HepG2 (cell line): ENCODE data around the gene CACNA1H. TPM values are rescaled to one million over a fixed set of nuclear protein-coding genes. Genes with fewer than 3 reads are reported as not detected.

Source experiments
- ATAC-seq: fragments of 200-7000 bp; cut with Tn5 transposase; 3 replicates; pipeline ENCODE4 v1.9.1; 2020; ENCODE audit warnings: mild to moderate bottlenecking, moderate library complexity
- BruUV-seq: library from RNA; stranded (reverse); fragments of 400-500 nt; replicated peaks from 2 replicates; lab custom pipeline; 2021; lab: Mats Ljungman, UMichigan
- CTCF ChIA-PET: fragments of 300-600 bp; formaldehyde crosslinking; extraction: SDS; loops from one replicate; lab custom pipeline; 2021; ENCODE audit warnings: low total read pairs, inconsistent platforms, low intra/inter-chr PET ratio; lab: Yijun Ruan, JAX
- POLR2A ChIA-PET: fragments of 350-600 bp; sonication (Branson Sonifier 250); formaldehyde crosslinking; loops from one replicate; lab custom pipeline; 2020; ENCODE audit warnings: antibody characterized with exemption, inconsistent platforms; lab: Yijun Ruan, JAX
- DNase-seq: peaks from one replicate; pipeline ENCODE4 v3.0.0-alpha.2; 2015; ENCODE audit warnings: low spot score
- FAIRE-seq: peaks from 3 replicates; lab custom pipeline; 2011; peaks lifted over from hg19 to GRCh38; lab: Jason Lieb, UNC
- H2AFZ ChIP-seq: one replicate; pipeline ENCODE4 v1.6.1; 2011; ENCODE audit warnings: low read length, inconsistent platforms
- H3K27ac ChIP-seq: fragments of 300-600 bp; 3 replicates; pipeline ENCODE4 v1.8.0; 2011; ENCODE audit warnings: mixed run types, mild to moderate bottlenecking, mixed read lengths, low read length, inconsistent platforms; ENCODE audit not compliant: insufficient read depth; ENCODE audit errors: extremely low read length
- H3K27me3 ChIP-seq, 2 experiments: fragments of 200-600 bp in 1 of 2; 2 replicates in 1 of 2; 3 replicates in 1 of 2; pipeline versions ENCODE4 v1.6.0 to v1.8.0; 2011; ENCODE audit warnings: low read length in 2 of 2, mild to moderate bottlenecking in 2 of 2, moderate library complexity in 2 of 2, inconsistent platforms in 1 of 2; ENCODE audit not compliant: insufficient read depth in 2 of 2, control insufficient read depth in 1 of 2
- H3K36me3 ChIP-seq, 2 experiments: fragments of 200-600 bp in 1 of 2; replicated peaks in 1 of 2; 2 replicates in 1 of 2; 3 replicates in 1 of 2; pipeline versions ENCODE4 v1.5.1 to v1.8.0; 2011; ENCODE audit warnings: low read length in 2 of 2, inconsistent platforms in 1 of 2; ENCODE audit not compliant: insufficient read depth in 2 of 2, control insufficient read depth in 1 of 2
- H3K4me1 ChIP-seq: 2 replicates; pipeline ENCODE4 v1.5.1; 2012; ENCODE audit warnings: low read length, inconsistent platforms; ENCODE audit not compliant: insufficient read depth
- H3K4me2 ChIP-seq: 2 replicates; pipeline ENCODE4 v1.6.0; 2011; ENCODE audit warnings: low read depth, low read length, inconsistent platforms
- H3K4me3 ChIP-seq, 3 experiments: fragments of 200-600 bp in 1 of 3; sonication (generic), shearing (Covaris generic) in 1 of 3; replicated peaks in 1 of 3; 2 replicates each; pipeline ENCODE4 v1.5.1; 2011 to 2016; ENCODE audit warnings: low read length in 3 of 3, inconsistent platforms in 2 of 3, low read depth in 2 of 3, mild to moderate bottlenecking in 2 of 3, control low read depth in 1 of 3, mixed read lengths in 1 of 3; ENCODE audit not compliant: insufficient read depth in 1 of 3
- H3K79me2 ChIP-seq: one replicate; pipeline ENCODE4 v1.6.1; 2011; ENCODE audit warnings: low read length, inconsistent platforms; ENCODE audit not compliant: insufficient read depth
- H3K9ac ChIP-seq: 2 replicates; pipeline ENCODE4 v1.6.0; 2011; ENCODE audit warnings: mild to moderate bottlenecking, low read depth, low read length, inconsistent platforms; ENCODE audit not compliant: insufficient read depth
- H3K9me3 ChIP-seq: 2 replicates; pipeline ENCODE4 v1.5.1; 2012; ENCODE audit warnings: mild to moderate bottlenecking, low read length
- H4K20me1 ChIP-seq: 2 replicates; pipeline ENCODE4 v1.6.0; 2011; ENCODE audit warnings: inconsistent platforms, mild to moderate bottlenecking, low read length, moderate library complexity; ENCODE audit not compliant: insufficient read depth
- CREB1 ChIP-seq, 2 experiments: fragments of 450-650 bp in 1 of 2; IDR thresholded peaks; 2 replicates each; pipeline ENCODE4 v1.6.1; 2016 to 2017; ENCODE audit warnings: control low read depth in 1 of 2, mild to moderate bottlenecking in 1 of 2, missing compliant biosample characterization in 1 of 2, missing genetic modification characterization in 1 of 2
- KLF11 ChIP-seq: IDR thresholded peaks from 2 replicates; pipeline ENCODE4 v1.6.1; 2016; ENCODE audit warnings: missing compliant biosample characterization
- MATR3 ChIP-seq: sonication (generic); formaldehyde crosslinking; IDR thresholded peaks from 2 replicates; pipeline ENCODE4 v1.4.0; 2020; ENCODE audit warnings: missing genetic modification reagents
- MLXIP ChIP-seq: sonication (generic); formaldehyde crosslinking; IDR thresholded peaks from 2 replicates; pipeline ENCODE4 v1.9.0; 2021; ENCODE audit warnings: missing genetic modification reagents, borderline replicate concordance
- MXI1 ChIP-seq: IDR thresholded peaks from 3 replicates; pipeline ENCODE4 v1.6.1; 2012; ENCODE audit warnings: low read depth, low read length, inconsistent platforms, borderline replicate concordance
- PHF5A ChIP-seq: IDR thresholded peaks from one replicate; pipeline ENCODE4 v1.6.1; 2018; ENCODE audit warnings: low read depth, missing genetic modification reagents; ENCODE audit not compliant: unreplicated experiment
- ZNF703 ChIP-seq: sonication (generic); formaldehyde crosslinking; IDR thresholded peaks from 2 replicates; pipeline ENCODE4 v1.5.1; 2020; ENCODE audit warnings: missing genetic modification reagents, mild to moderate bottlenecking, moderate library complexity, borderline replicate concordance
- WGBS: methylation state at CpG from one replicate; pipeline ENCODE4 v1.1.6; 2017; ENCODE audit warnings: low lambda C conversion rate; 5-methylcytosine and 5-hydroxymethylcytosine counted together
- in situ Hi-C: cut with HindIII; loops from 2 replicates; pipeline ENCODE4 v1.10.0; 2017; ENCODE audit warnings: low pct_unique_long_range_greater_than_20kb; ENCODE audit not compliant: extremely low pct_ligation_motif_present
- intact Hi-C: fragments of 100-400 bp; cut with micrococcal nuclease; formaldehyde crosslinking; loops from one replicate; pipeline ENCODE4 v1.10.0; 2022; ENCODE audit not compliant: unreplicated experiment
- polyA plus RNA-seq, 8 experiments: library from polyadenylated mRNA; depleted of rRNA in 3 of 8; stranded (reverse) in 7 of 8; unstranded in 1 of 8; fragments of >200 nt; fragmentation: Illumina TruSeq in 4 of 8; extraction: Trizol in 4 of 8; gene quantifications; 2 replicates each; pipeline versions ENCODE4 v1.2.1 to v1.2.3, GENCODE V29; 2011 to 2016; ENCODE audit warnings: low read depth in 4 of 8, missing spikeins in 1 of 8, mixed read lengths in 1 of 8; ENCODE audit not compliant: insufficient read depth in 1 of 8
- total RNA-seq, 5 experiments: library from RNA; depleted of rRNA; stranded (reverse); fragments of >200 nt; fragmentation: Illumina TruSeq; extraction: Trizol; gene quantifications; 2 replicates each; pipeline ENCODE4 v1.2.3, GENCODE V29; 2016; ENCODE audit warnings: low read depth in 1 of 5

The CACNA1H gene
- total and polyA plus RNA-seq, 2 of the 13 experiments (the other 11 are each of a cell fraction or from before 2014, with no cell fraction given) = 0.40 to 1.8 TPM

GRCh38 chr16:1213231-1213630 lies 60.3 kb downstream of the CACNA1H start:
- CTCF ChIA-PET = no interaction called here
- Histone ChIP-seq H3K27me3 (no peaks in the 10 kb centered on the region), H4K20me1 (no peaks in the 10 kb centered on the region), H3K36me3 (no peaks in the 10 kb centered on the region), H3K9me3 (no peaks in the 10 kb centered on the region), H2AFZ (no peak overlapping the region), H3K4me2 (no peak overlapping the region), H3K4me1 (no peaks in the 10 kb centered on the region), H3K4me3 (no peak overlapping the region), H3K79me2 (no peaks in the 10 kb centered on the region), H3K9ac (no peak overlapping the region), H3K27ac (no peak overlapping the region)
- POLR2A ChIA-PET = no interaction called here
- in situ Hi-C loops = loop anchor here (25.0 kb wide), 1 partner anchor 401 kb away; the partner anchor contains the start of gene GNG13
- no TSS peak for BruUV-seq
- DNase-seq (no peak), ATAC-seq (no peak), FAIRE-seq (no peak)
- no CpG with 5 or more reads among the region's 8 CpGs for WGBS
- intact Hi-C loops = no loop called here
- TF ChIP-seq PHF5A = no peak
- no peak for TF ChIP-seq MLXIP (CRISPR knock-in tag)
- no peak for TF ChIP-seq MATR3
- no peak for TF ChIP-seq MXI1
- no peak for TF ChIP-seq KLF11 (CRISPR knock-in tag)

GRCh38 chr16:1213796-1214372 lies 61.0 kb downstream of the CACNA1H start:
- ATAC-seq (no peak), FAIRE-seq (no peak), DNase-seq (no peak)
- H3K79me2 ChIP-seq = no peaks in the 10 kb centered on the region
- intact Hi-C loops (no loop called here), in situ Hi-C loops (loop anchor here (25.0 kb wide), 1 partner anchor 402 kb away; the partner anchor contains the start of gene GNG13)
- 0 out of 2 replicates have a peak, but pooled peaks have one; percentile 25 for TF ChIP-seq CREB1 (IDR thresholded peaks at IDR 0.05)
- TF ChIP-seq CREB1 (CRISPR knock-in tag; IDR thresholded peaks at IDR 0.05) = no peak
- TF ChIP-seq ZNF703 (CRISPR knock-in tag) = no peak
- WGBS = 59% methylated on average over 19 of the region's 25 CpGs
- H3K4me1 ChIP-seq = no peaks in the 10 kb centered on the region
- H3K9ac ChIP-seq = no peak overlapping the region
- no peaks in the 10 kb centered on the region for H3K36me3 ChIP-seq
- no peak overlapping the region for H2AFZ ChIP-seq
- no TSS peak for BruUV-seq
- H3K27me3 ChIP-seq = no peaks in the 10 kb centered on the region
- ChIA-PET POLR2A (no interaction called here), CTCF (no interaction called here)
- no peaks in the 10 kb centered on the region for H3K9me3 ChIP-seq
- no peak overlapping the region for H3K27ac ChIP-seq
- no peak overlapping the region for H3K4me3 ChIP-seq
- no peak overlapping the region for H3K4me2 ChIP-seq
- H4K20me1 ChIP-seq = no peaks in the 10 kb centered on the region
